Panc1 (cell line): Measurements from ENCODE around the gene FPR3.

Experiments used
- SIN3A ChIP-seq: IDR thresholded peaks from 2 replicates; pipeline ENCODE4 v1.6.1; 2012; ENCODE audit warnings: low read depth, mild to moderate bottlenecking, low read length, moderate library complexity, borderline replicate concordance; ENCODE audit not compliant: insufficient read depth
- TF ChIP-seq, protein P1 (sequence below): fragments of 450-650 bp; IDR thresholded peaks from 2 replicates; pipeline ENCODE4 v1.5.1; 2017; ENCODE audit warnings: mild to moderate bottlenecking

GRCh38 chr19:51799034-51799773, 4.2 kb downstream of the FPR3 start:
- TF ChIP-seq SIN3A, result no peak
- TF ChIP-seq, protein P1, sequence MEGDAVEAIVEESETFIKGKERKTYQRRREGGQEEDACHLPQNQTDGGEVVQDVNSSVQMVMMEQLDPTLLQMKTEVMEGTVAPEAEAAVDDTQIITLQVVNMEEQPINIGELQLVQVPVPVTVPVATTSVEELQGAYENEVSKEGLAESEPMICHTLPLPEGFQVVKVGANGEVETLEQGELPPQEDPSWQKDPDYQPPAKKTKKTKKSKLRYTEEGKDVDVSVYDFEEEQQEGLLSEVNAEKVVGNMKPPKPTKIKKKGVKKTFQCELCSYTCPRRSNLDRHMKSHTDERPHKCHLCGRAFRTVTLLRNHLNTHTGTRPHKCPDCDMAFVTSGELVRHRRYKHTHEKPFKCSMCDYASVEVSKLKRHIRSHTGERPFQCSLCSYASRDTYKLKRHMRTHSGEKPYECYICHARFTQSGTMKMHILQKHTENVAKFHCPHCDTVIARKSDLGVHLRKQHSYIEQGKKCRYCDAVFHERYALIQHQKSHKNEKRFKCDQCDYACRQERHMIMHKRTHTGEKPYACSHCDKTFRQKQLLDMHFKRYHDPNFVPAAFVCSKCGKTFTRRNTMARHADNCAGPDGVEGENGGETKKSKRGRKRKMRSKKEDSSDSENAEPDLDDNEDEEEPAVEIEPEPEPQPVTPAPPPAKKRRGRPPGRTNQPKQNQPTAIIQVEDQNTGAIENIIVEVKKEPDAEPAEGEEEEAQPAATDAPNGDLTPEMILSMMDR, result no peak
